ENCODE data around the gene GBX1. TPM values are rescaled to one million over a fixed set of nuclear protein-coding genes. Genes with fewer than 3 reads are reported as not detected.

Gene GBX1
- total RNA-seq, 1 experiment from 2014 or later = not detected

DNA sequence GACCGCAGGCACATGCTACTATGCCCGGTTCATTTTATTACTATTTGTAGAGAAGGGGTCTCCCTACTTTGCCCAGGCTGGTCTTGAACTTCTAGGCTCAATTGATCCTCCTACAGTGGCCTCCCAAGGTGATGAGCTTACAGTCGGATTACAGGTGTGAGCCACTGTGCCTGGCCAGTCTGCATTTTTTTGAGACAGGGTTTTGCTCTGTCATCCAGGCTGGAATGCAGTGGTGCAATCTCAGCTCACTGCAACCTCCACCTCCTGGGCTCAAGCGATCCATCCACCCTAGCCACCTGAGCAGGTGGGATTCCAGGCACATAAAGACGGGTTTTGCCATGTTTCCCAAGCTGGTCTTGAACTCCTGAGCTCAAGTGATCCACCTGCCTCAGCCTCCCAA, 45.1 kb upstream of the GBX1 start:
- intact Hi-C loops (cut with micrococcal nuclease; ENCODE audit: unreplicated experiment) = no loop called here
- CTCF ChIA-PET = no interaction called here

DNA sequence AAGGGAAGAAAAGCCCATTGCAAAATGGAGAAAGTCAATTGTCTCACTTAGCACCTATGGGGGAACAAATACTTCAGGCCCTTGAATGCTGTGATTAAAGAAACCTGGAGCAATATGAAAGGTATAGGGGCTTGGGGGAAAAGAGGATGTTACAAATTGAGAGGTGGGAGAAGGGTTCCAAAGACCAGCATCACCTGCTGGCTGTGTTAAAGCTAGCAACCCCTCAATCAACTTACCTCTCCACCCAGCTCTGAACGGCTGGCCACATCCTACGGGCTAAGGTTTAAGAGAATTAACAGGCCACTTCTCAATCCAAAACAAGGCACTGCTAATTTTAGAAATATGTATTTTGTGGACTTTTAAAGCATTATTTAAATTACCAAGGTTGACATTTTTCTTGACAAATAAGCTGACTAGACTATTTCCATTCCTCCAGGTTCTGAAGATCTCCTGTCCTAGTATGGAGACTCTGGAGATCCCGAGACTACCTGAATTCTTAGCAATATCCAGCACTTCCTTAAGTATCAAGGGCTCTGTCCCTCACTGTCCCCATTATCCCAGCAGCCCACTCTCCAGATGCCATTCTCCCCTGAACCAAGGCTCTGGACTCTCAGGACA, 43.8 kb upstream of the GBX1 start:
- no peak overlapping the region for H3K27ac Mint-ChIP-seq (ENCODE audit: unreplicated experiment)
- H3K4me3 ChIP-seq (ENCODE audit: low read depth, low read length) = no peak overlapping the region
- peaks cover 3% of the 10 kb centered on the region for H3K27me3 Mint-ChIP-seq (ENCODE audit: insufficient read depth, unreplicated experiment)
- H3K9me3 Mint-ChIP-seq (ENCODE audit: unreplicated experiment) = no peaks in the 10 kb centered on the region
- no peaks in the 10 kb centered on the region for H3K27me3 ChIP-seq (replicated peaks; ENCODE audit: control insufficient read depth, insufficient read depth, low read length)
- no peak overlapping the region for H3K4me3 Mint-ChIP-seq (ENCODE audit: unreplicated experiment)
- BruUV-seq (replicated peaks) = no TSS peak
- H3K9me3 ChIP-seq = no peaks in the 10 kb centered on the region
- intact Hi-C loops (cut with micrococcal nuclease; ENCODE audit: unreplicated experiment) = no loop called here
- POLR2A ChIA-PET = no interaction called here
- H3K4me1 Mint-ChIP-seq (ENCODE audit: low read depth, unreplicated experiment) = peaks cover 8% of the 10 kb centered on the region
- H3K4me1 ChIP-seq = no peaks in the 10 kb centered on the region
- no peak for DNase-seq
- TF ChIP-seq CTCF (IDR thresholded peaks at IDR 0.05; ENCODE audit: insufficient read depth in 1 of 2, low read depth in 1 of 2, low read length in 1 of 2, severe bottlenecking in 1 of 2, unreplicated experiment in 1 of 2) = no peak
- no peaks in the 10 kb centered on the region for H3K36me3 ChIP-seq (ENCODE audit: control insufficient read depth, insufficient read depth, low read length)
- H3K36me3 Mint-ChIP-seq (ENCODE audit: insufficient read depth, unreplicated experiment) = peaks cover 42% of the 10 kb centered on the region
- CTCF ChIA-PET = interaction anchor here (0.6 to 1.2 kb wide), 4 partner anchors 16 to 198 kb away, joined by 3 to 8 read pairs (median 3); partner anchors contain the start of genes ABCF2 and WDR86

More for the DNA sequence above, 45.1 kb upstream of the GBX1 start:
- Histone ChIP-seq H3K27me3 (replicated peaks; ENCODE audit: control insufficient read depth, insufficient read depth, low read length) (no peaks in the 10 kb centered on the region), H3K9me3 (no peaks in the 10 kb centered on the region), H3K4me3 (ENCODE audit: low read depth, low read length) (no peak overlapping the region), H3K36me3 (ENCODE audit: control insufficient read depth, insufficient read depth, low read length) (no peaks in the 10 kb centered on the region), H3K4me1 (no peaks in the 10 kb centered on the region)
- Mint-ChIP-seq H3K4me1 (ENCODE audit: low read depth, unreplicated experiment) (peaks cover 8% of the 10 kb centered on the region), H3K9me3 (ENCODE audit: unreplicated experiment) (no peaks in the 10 kb centered on the region), H3K4me3 (ENCODE audit: unreplicated experiment) (no peak overlapping the region), H3K27ac (ENCODE audit: unreplicated experiment) (no peak overlapping the region), H3K27me3 (ENCODE audit: insufficient read depth, unreplicated experiment) (peaks cover 3% of the 10 kb centered on the region), H3K36me3 (ENCODE audit: insufficient read depth, unreplicated experiment) (peaks cover 55% of the 10 kb centered on the region)
- POLR2A ChIA-PET = interaction anchor here (0.8 kb wide), 1 partner anchor 14 kb away, joined by 3 read pairs; the partner anchor contains the start of gene ABCF2
- BruUV-seq (replicated peaks) = no TSS peak
- peak in 1 of 2 experiments; percentile 31 for DNase-seq
- TF ChIP-seq CTCF (IDR thresholded peaks at IDR 0.05; ENCODE audit: insufficient read depth in 1 of 2, low read depth in 1 of 2, low read length in 1 of 2, severe bottlenecking in 1 of 2, unreplicated experiment in 1 of 2) = no peak

DNA sequence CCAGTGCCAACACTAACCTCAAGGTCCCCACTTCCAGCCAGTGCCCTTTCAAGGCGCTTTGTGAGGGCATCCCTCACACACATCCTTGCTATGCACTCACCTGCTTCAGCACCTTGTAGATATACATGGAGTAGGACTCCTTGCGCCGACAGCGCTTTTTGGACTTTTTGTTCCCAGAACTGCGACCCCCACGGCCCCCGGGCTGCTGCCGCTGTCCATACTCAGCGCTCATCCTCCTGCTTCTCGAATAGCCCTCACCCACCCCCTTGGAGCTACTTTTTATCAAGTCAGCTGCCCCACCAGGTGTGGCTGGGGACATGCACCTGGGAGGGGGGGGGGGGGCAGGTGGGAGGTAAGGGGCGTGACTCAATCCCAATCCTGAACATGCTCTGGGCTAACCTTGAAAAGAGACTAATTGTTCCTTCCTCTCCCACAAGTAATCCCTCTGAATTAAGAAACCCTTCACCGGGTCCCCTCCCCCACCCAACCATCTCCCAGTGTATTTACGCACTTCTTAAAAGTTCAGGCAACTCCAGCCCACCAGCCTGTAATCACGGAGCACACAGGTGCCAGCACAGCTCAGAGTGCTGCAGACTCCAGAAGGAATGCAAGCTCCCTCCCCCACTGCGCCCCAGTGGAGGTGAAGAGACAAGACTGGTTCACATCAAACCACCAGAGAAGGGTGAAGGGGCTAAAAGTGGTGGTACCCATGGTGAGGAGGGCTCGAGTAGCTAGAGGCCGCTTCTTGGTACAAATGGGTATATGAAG, 42.8 kb upstream of the GBX1 start, which contains the start of gene H2BK1:
TSS of gene H2BK1 (minus strand) at position 402 of the 768 bp plus-strand sequence. CDS start at position 232, 170 bp downstream.
- Mint-ChIP-seq H3K27ac (ENCODE audit: unreplicated experiment) (peak within 1 kb of the TSS; percentile 22), H3K4me1 (ENCODE audit: low read depth, unreplicated experiment) (peaks cover 8% of the 10 kb centered on the region), H3K27me3 (ENCODE audit: insufficient read depth, unreplicated experiment) (peaks cover 9% of the 10 kb centered on the region), H3K4me3 (ENCODE audit: unreplicated experiment) (no peak within 1 kb of the TSS), H3K36me3 (ENCODE audit: insufficient read depth, unreplicated experiment) (peaks cover 32% of the 10 kb centered on the region), H3K9me3 (ENCODE audit: unreplicated experiment) (no peaks in the 10 kb centered on the region)
- Histone ChIP-seq H3K4me1 (no peaks in the 10 kb centered on the region), H3K27me3 (replicated peaks; ENCODE audit: control insufficient read depth, insufficient read depth, low read length) (no peaks in the 10 kb centered on the region; the same call in 1 of the 2 replicates), H3K4me3 (ENCODE audit: low read depth, low read length) (no peak within 1 kb of the TSS), H3K9me3 (no peaks in the 10 kb centered on the region), H3K36me3 (ENCODE audit: control insufficient read depth, insufficient read depth, low read length) (no peaks in the 10 kb centered on the region)
- BruUV-seq (replicated peaks) = no TSS peak
- no peak for DNase-seq
- no peak for TF ChIP-seq CTCF (IDR thresholded peaks at IDR 0.05; ENCODE audit: insufficient read depth in 1 of 2, low read depth in 1 of 2, low read length in 1 of 2, severe bottlenecking in 1 of 2, unreplicated experiment in 1 of 2)
- ChIA-PET CTCF (interaction anchor here (0.6 to 1.2 kb wide), 3 partner anchors 17 to 1424 kb away, joined by 3 to 8 read pairs (median 3); partner anchors contain the start of gene ABCF2), POLR2A (no interaction called here)
- intact Hi-C loops (cut with micrococcal nuclease; ENCODE audit: unreplicated experiment) = no loop called here
